ENCODE data around the gene HAP1. TPM values are rescaled to one million over a fixed set of nuclear protein-coding genes. Genes with fewer than 3 reads are reported as not detected.

Gene HAP1
- total and polyA plus RNA-seq, 2 experiments from 2014 or later, result 0.03 to 0.44 TPM

DNA sequence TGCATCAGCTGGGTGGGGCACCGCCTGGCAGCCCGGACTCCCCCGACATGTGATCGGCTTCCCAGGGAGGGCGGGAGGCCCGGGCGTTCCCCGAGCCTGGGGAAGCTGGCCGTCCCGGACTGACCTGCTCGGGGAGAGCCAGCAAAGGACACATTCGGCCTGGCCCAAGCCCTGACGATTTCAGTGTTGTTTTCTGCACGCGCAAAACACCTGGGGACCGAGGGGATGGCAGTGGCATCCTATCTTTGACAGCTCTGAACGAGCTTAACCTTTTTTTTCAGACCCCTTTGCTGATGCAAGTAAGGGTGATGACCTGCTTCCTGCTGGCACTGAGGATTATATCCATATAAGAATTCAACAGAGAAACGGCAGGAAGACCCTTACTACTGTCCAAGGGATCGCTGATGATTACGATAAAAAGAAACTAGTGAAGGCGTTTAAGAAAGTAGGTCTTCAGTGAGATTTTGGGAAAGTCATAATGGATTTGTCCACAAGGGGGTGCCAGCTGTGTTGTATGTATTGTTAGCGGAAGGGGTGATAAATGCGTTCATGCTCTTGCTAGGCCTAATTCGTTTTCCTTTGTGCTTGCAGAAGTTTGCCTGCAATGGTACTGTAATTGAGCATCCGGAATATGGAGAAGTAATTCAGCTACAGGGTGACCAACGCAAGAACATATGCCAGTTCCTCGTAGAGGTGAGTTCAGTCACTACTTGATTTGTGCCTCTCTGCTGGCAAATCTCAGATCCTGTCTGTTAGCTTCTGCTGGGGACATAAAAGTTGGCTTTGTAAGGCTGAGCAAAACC lies 44.7 kb downstream of the HAP1 start:
- peak overlapping the region; percentile 93 for H3K4me2 ChIP-seq
- 6% methylated on average over 27 of the region's 27 CpGs for WGBS (ENCODE audit: low lambda C conversion rate, missing lambda C conversion rate)
- no peaks in the 10 kb centered on the region for H3K9me3 ChIP-seq (ENCODE audit: low read depth)
- H3K36me3 ChIP-seq (replicated peaks; ENCODE audit: insufficient read depth, low read depth), result peaks cover 16% of the 10 kb centered on the region
- H3K27me3 ChIP-seq, result no peaks in the 10 kb centered on the region
- no peak for TF ChIP-seq EZH2 (IDR thresholded peaks at IDR 0.05; ENCODE audit: borderline replicate concordance)
- TF ChIP-seq, protein P1, sequence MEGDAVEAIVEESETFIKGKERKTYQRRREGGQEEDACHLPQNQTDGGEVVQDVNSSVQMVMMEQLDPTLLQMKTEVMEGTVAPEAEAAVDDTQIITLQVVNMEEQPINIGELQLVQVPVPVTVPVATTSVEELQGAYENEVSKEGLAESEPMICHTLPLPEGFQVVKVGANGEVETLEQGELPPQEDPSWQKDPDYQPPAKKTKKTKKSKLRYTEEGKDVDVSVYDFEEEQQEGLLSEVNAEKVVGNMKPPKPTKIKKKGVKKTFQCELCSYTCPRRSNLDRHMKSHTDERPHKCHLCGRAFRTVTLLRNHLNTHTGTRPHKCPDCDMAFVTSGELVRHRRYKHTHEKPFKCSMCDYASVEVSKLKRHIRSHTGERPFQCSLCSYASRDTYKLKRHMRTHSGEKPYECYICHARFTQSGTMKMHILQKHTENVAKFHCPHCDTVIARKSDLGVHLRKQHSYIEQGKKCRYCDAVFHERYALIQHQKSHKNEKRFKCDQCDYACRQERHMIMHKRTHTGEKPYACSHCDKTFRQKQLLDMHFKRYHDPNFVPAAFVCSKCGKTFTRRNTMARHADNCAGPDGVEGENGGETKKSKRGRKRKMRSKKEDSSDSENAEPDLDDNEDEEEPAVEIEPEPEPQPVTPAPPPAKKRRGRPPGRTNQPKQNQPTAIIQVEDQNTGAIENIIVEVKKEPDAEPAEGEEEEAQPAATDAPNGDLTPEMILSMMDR (IDR thresholded peaks at IDR 0.05; ENCODE audit: poor library complexity), result peak; percentile 62
- peaks cover 27% of the 10 kb centered on the region for H3K79me2 ChIP-seq
- no peak overlapping the region for H2AFZ ChIP-seq
- peak overlapping the region; percentile 55 for H3K4me3 ChIP-seq
- DNase-seq (ENCODE audit: low spot score), result peak; percentile 70
- peaks cover 36% of the 10 kb centered on the region for H4K20me1 ChIP-seq (ENCODE audit: insufficient read depth, poor library complexity, severe bottlenecking)
- peaks cover 17% of the 10 kb centered on the region for H3K4me1 ChIP-seq (ENCODE audit: insufficient read depth)
- H3K27ac ChIP-seq, result peak overlapping the region; percentile 91
- no peaks in the 10 kb centered on the region for H3K9me2 ChIP-seq (replicated peaks; ENCODE audit: insufficient read depth)

DNA sequence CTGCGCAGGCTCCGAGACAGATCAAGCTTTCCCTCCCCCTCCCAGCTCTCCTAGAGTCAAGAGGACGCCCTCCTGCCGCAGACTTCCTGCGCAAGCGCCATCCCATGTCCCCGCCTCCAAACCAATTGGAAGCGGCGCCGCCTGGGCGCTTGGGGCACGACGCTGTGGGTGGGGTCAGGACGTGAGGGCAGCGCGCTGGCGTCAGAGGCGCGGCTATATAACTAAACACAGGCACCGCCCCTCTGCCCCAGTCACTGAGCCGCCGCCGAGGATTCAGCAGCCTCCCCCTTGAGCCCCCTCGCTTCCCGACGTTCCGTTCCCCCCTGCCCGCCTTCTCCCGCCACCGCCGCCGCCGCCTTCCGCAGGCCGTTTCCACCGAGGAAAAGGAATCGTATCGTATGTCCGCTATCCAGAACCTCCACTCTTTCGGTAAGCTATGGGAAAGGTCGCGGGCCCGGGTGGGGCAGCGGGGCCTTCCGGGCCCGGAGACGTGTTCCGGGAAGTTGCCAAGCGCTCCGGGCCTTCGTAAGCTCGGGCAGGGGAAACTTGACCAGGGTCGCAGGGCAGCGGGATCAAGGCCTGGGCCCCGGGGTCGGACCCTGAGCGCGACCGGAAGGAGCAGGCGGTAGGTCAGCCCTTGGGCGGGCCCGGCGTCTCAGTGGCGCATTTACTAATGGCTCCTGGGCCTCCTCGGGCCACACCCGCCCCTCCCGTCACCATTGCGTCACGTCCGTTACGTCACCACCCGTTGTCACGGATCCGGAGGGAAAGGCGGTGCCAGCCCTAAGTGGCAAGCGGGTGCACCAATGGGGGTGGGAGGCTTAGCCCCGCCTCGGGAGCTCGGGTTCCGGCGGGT lies 45.6 kb downstream of the HAP1 start, which contains the start of gene EIF1:
Gene EIF1 (plus strand): TSS at position 245 of the 856 bp plus-strand sequence. CDS start 154 bp downstream, at position 399.
- WGBS (ENCODE audit: low lambda C conversion rate, missing lambda C conversion rate), result 2% methylated on average over 68 of the region's 81 CpGs
- Histone ChIP-seq H3K4me1 (ENCODE audit: insufficient read depth) (peaks cover 17% of the 10 kb centered on the region), H3K9me3 (ENCODE audit: low read depth) (no peaks in the 10 kb centered on the region), H4K20me1 (ENCODE audit: insufficient read depth, poor library complexity, severe bottlenecking) (peaks cover 36% of the 10 kb centered on the region), H3K79me2 (peaks cover 27% of the 10 kb centered on the region), H3K9me2 (replicated peaks; ENCODE audit: insufficient read depth) (no peaks in the 10 kb centered on the region), H2AFZ (peak within 1 kb of the TSS; percentile 37), H3K4me3 (peak within 1 kb of the TSS; percentile 60), H3K27me3 (no peaks in the 10 kb centered on the region), H3K4me2 (peak within 1 kb of the TSS; percentile 93), H3K27ac (peak within 1 kb of the TSS; percentile 99), H3K36me3 (replicated peaks; ENCODE audit: insufficient read depth, low read depth) (peaks cover 16% of the 10 kb centered on the region)
- DNase-seq (ENCODE audit: low spot score), result peak; percentile 100
- no peak for TF ChIP-seq EZH2 (IDR thresholded peaks at IDR 0.05; ENCODE audit: borderline replicate concordance)
- no peak for TF ChIP-seq EZH2phosphoT487 (IDR thresholded peaks at IDR 0.05; ENCODE audit: low read depth, severe bottlenecking, unreplicated experiment)
- TF ChIP-seq, protein P1 (IDR thresholded peaks at IDR 0.05; ENCODE audit: poor library complexity), result no peak

DNA sequence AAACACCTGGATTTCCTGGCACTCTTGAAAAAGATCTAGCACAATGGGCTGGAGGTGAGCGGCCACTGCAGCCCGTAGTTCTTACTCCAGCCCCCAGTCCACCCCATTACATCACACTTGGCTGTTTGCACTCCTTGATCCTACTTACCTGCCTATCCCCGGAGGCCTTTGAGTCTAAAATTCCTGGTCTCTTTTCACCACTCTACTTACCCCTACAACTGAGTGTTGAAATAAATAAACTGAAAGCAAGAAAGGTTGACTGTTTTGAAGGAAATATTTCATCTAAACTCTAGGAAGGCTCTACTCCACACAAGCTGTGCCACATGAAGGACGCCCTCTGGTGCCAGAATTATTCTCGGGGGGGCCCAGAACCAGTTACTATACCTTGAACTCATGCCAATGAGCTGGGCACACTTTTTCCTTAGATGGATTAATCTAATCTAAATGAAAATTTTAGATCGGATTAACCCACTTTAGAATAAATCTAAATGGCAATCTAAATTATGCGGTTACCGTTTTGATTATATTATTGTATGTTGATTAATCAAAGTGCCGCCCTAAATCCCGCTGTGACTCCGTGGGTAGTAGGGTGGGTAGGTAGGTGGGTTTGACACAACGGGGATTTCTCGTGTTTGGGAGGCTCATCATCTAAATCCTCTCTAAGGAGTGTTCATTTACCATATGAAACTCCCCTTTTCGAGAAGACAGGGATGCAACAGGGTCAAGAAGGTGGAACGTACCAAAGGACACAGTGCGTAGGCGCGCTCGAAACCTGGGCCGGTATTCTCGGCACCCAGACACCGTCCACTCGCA lies 46.4 kb downstream of the HAP1 start:
- Histone ChIP-seq H4K20me1 (ENCODE audit: insufficient read depth, poor library complexity, severe bottlenecking) (peaks cover 36% of the 10 kb centered on the region), H3K36me3 (replicated peaks; ENCODE audit: insufficient read depth, low read depth) (peaks cover 16% of the 10 kb centered on the region), H3K9me2 (replicated peaks; ENCODE audit: insufficient read depth) (no peaks in the 10 kb centered on the region), H3K27me3 (no peaks in the 10 kb centered on the region), H3K4me3 (peak overlapping the region; percentile 19), H3K79me2 (peaks cover 27% of the 10 kb centered on the region), H2AFZ (peak overlapping the region; percentile 37), H3K9me3 (ENCODE audit: low read depth) (no peaks in the 10 kb centered on the region), H3K4me1 (ENCODE audit: insufficient read depth) (peaks cover 17% of the 10 kb centered on the region), H3K4me2 (peak overlapping the region; percentile 78), H3K27ac (peak overlapping the region; percentile 91)
- 7% methylated on average over 23 of the region's 23 CpGs for WGBS (ENCODE audit: low lambda C conversion rate, missing lambda C conversion rate)
- TF ChIP-seq, protein P1 (IDR thresholded peaks at IDR 0.05; ENCODE audit: poor library complexity), result peak; percentile 49
- no peak for TF ChIP-seq EZH2 (IDR thresholded peaks at IDR 0.05; ENCODE audit: borderline replicate concordance)
- DNase-seq (ENCODE audit: low spot score), result peak; percentile 69

Data from hepatocyte (in vitro differentiated cells).